Measurements from ENCODE around the gene CDHR3. TPM values are rescaled to one million over a fixed set of nuclear protein-coding genes. Genes with fewer than 3 reads are reported as not detected.

CDHR3 gene
- polyA plus RNA-seq, 3 donors = 1.5 to 6.4 (median 2.8) TPM

- no peak overlapping the region for H3K27ac ChIP-seq (ENCODE audit: low read depth, low read length)
- 71 to 81% (median 76%) methylated on average over 11 of the region's 11 CpGs for WGBS, 3 donors
Measured at GRCh38 chr7:106015381-106016218, 52.5 kb downstream of the CDHR3 start.

- 48 to 69% (median 53%) methylated on average over 3 of the region's 3 CpGs for WGBS, 3 donors
- no peak overlapping the region for H3K27ac ChIP-seq (ENCODE audit: low read depth, low read length)
Measured at GRCh38 chr7:106016331-106016730, 53.3 kb downstream of the CDHR3 start.

- WGBS, 3 donors = 89 to 97% (median 93%) methylated on average over 4 of the region's 4 CpGs
- H3K27ac ChIP-seq (ENCODE audit: low read depth, low read length) = no peak overlapping the region
Measured at GRCh38 chr7:106017657-106018056, 54.6 kb downstream of the CDHR3 start.

- WGBS, 3 donors = 81 to 84% (median 83%) methylated on average over 14 of the region's 14 CpGs
- no peak overlapping the region for H3K27ac ChIP-seq (ENCODE audit: low read depth, low read length)
Measured at GRCh38 chr7:106018566-106019469, 55.8 kb downstream of the CDHR3 start.

- H3K27ac ChIP-seq (ENCODE audit: low read depth, low read length) = no peak overlapping the region
Measured at GRCh38 chr7:106019470-106019820, 56.4 kb downstream of the CDHR3 start.

GRCh38 chr7:106021151-106022067 is 58.3 kb downstream of the CDHR3 start:
- no peak overlapping the region for H3K27ac ChIP-seq (ENCODE audit: low read depth, low read length)
- WGBS, 3 donors = 76 to 82% (median 82%) methylated on average over 11 of the region's 11 CpGs

More at GRCh38 chr7:106019470-106019820, 56.4 kb downstream of the CDHR3 start:
- 86 to 93% (median 89%) methylated on average over 2 of the region's 2 CpGs for WGBS, 3 donors

GRCh38 chr7:106022193-106022821 is 59.2 kb downstream of the CDHR3 start:
- WGBS, 3 donors = 63 to 82% (median 73%) methylated on average over 8 of the region's 8 CpGs
- H3K27ac ChIP-seq (ENCODE audit: low read depth, low read length) = no peak overlapping the region

- H3K27ac ChIP-seq (ENCODE audit: low read depth, low read length) = no peak overlapping the region
- WGBS, 3 donors = 71 to 79% (median 79%) methylated on average over 6 of the region's 6 CpGs
Measured at GRCh38 chr7:106023369-106024322, 60.6 kb downstream of the CDHR3 start.

- no peak overlapping the region for H3K27ac ChIP-seq (ENCODE audit: low read depth, low read length)
- WGBS, 3 donors = 65 to 83% (median 67%) methylated on average over 2 of the region's 2 CpGs
Measured at GRCh38 chr7:106026101-106026500, 63.0 kb downstream of the CDHR3 start.

GRCh38 chr7:106029451-106029850 is 66.4 kb downstream of the CDHR3 start:
- WGBS, 3 donors = 21 to 43% (median 22%) methylated on average over 1 of the region's 1 CpG
- H3K27ac ChIP-seq (ENCODE audit: low read depth, low read length) = no peak overlapping the region

- WGBS, 3 donors = 93 to 100% (median 94%) methylated on average over 2 of the region's 2 CpGs
- no peak overlapping the region for H3K27ac ChIP-seq (ENCODE audit: low read depth, low read length)
Measured at GRCh38 chr7:106029941-106030340, 66.9 kb downstream of the CDHR3 start.

- 19 to 58% (median 35%) methylated on average over 10 of the region's 10 CpGs for WGBS, 3 donors
- H3K27ac ChIP-seq (ENCODE audit: low read depth, low read length) = no peak overlapping the region
Measured at GRCh38 chr7:106031300-106032035, 68.4 kb downstream of the CDHR3 start.

GRCh38 chr7:106032295-106032694 is 69.2 kb downstream of the CDHR3 start:
- 81 to 91% (median 91%) methylated on average over 3 of the region's 3 CpGs for WGBS, 3 donors
- no peak overlapping the region for H3K27ac ChIP-seq (ENCODE audit: low read depth, low read length)

GRCh38 chr7:106033735-106034134 is 70.7 kb downstream of the CDHR3 start:
- no peak overlapping the region for H3K27ac ChIP-seq (ENCODE audit: low read depth, low read length)

- WGBS, 3 donors = 93 to 98% (median 94%) methylated on average over 2 of the region's 2 CpGs
- H3K27ac ChIP-seq (ENCODE audit: low read depth, low read length) = no peak overlapping the region
Measured at GRCh38 chr7:106034383-106034782, 71.3 kb downstream of the CDHR3 start.

- 95 to 96% (median 95%) methylated on average over 8 of the region's 8 CpGs for WGBS, 3 donors
Measured at GRCh38 chr7:106035568-106035967, 72.5 kb downstream of the CDHR3 start.

More at GRCh38 chr7:106035568-106035967, 72.5 kb downstream of the CDHR3 start:
- no peak overlapping the region for H3K27ac ChIP-seq (ENCODE audit: low read depth, low read length)
